NCI-H146 (cell line): ENCODE measurements around the gene AUTS2.

Source experiments
- DNase-seq: peaks from one replicate; lab custom pipeline; 2025; lab: John Stamatoyannopoulos, UW

The AUTS2 gene

DNA sequence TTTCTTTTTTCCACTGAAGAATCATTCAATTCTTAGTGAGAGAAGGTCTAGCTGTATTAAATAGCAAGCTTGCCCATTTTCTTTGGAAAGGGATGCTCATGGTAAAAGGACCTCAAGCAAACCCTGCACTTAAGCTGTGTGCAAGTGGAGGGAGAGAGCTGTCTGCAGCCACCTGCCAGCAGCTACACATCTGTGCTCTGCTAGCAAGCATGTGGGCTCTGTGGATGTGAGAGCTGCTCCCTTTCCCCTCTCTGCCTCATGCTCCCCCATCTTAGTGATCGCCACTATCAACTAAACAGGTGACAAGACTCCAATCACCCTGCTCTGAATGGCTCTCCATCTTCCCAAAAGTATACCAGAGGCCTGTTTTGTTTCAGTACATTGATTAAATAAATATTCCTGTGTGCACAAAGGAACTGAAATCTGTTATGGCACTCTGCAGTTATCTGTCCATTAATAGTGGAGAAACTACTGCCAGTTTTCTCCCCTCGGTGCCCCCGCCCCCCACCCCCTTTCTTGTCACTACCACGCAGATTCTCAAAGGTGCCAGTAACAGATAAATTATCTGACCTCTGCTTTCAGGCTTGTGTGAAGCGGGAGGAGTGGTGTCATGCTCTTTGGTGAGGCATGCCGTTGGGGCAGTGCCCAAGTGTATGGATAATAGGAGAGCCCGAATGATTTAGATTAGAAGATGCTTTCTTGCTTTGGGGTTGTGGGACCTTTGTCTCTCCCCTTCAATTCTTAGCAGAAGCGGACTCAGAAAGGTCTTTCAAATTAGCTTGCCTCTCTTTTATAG is 26.4 kb downstream of the AUTS2 start:
- DNase-seq, result no peak

DNA sequence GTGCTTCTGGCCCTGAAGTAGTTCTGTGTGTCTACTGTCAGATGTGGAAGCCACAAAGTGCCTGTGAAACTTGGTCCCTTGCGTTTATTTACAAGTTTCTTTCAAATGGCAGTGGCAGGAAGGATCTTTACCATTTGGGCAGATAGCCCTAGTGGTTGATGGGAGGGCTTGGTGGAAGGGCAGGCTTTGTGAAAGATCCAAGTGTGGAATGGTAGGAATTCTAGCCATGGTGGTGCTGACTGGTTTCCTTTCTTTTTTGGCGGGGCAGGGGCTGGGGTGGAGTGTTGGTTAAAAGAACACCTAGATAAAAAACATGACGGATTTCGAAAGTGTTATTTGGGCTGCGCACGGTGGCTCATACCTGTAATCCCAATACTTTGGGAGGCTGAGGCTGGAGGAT is 27.0 kb downstream of the AUTS2 start:
- DNase-seq, result no peak

DNA sequence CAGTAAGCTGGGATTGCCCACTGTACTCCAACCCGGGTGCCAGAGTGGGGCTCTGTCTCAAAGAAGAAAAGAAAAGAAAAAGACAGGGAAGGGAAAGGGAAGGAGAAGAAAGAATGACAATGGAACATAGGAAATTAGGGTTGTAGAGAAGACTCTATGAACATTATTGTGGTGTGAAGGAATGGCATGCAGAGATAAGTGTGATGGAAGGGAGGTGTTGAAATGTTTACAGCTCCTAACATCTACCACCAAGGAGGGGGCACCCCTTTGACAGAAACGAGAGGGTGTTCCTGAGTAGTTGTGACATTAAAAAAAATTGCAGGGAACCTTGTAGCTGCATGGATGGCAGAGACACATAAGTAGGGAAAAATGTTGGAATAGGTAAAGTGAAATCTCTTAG is 27.5 kb downstream of the AUTS2 start:
- DNase-seq, result no peak

DNA sequence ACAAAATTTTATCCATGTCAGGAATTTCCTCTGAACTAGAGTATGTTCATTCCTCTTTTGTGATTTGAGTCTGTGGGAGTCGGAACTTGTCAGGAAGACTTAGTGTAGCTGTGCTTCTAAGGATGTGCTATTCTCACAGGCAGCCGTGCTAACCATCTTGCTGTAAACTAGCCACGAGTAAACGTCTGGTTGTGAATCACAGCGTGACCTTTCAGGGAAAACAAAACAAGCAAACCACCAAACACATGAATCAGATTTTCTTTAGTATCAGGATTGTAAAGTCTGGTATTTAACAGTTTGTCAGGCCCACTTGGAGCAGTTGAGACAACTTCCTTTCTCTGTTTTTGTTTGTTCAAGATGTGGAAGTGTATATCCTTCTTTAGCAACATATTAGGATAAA is 32.0 kb downstream of the AUTS2 start:
- no peak for DNase-seq

DNA sequence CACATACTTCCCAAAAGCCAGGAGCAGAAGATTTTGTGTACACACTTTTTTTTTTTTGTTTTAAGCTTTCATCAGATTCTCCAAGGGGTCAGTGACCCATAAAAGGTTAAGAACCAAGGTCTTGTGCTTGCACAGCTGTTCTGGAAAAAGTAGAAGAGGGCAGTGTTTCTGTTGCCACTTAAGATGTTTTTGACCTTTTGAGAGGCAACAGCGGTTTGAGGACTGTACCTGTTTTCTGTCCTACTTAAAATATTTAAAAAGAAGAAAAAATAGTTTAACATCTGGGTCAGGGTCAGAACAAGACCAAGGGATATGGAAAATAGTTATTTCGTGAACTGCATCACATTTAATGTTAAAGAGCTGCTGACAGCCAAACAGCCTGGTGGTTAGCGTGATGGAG is 32.9 kb downstream of the AUTS2 start:
- no peak for DNase-seq

DNA sequence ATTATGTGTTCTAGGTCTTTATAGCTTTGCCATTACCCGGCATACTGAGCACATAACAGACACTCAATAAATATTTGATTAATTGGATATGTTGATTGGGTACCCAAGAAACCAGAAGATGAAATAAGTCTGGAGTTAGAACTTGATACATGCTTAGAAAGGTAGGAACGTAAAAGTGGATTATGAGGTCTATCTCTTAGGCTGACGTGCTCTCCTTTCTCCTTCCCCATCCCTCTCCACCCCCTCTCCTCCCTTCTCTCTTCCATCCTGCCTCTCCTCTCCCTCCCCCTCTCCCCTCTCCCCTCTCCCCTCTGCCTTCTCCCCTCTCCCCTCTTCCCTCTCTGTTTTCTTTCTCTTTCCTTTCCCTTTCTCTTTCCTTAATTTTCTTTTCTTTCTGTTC is 34.0 kb downstream of the AUTS2 start:
- DNase-seq, result no peak

DNA sequence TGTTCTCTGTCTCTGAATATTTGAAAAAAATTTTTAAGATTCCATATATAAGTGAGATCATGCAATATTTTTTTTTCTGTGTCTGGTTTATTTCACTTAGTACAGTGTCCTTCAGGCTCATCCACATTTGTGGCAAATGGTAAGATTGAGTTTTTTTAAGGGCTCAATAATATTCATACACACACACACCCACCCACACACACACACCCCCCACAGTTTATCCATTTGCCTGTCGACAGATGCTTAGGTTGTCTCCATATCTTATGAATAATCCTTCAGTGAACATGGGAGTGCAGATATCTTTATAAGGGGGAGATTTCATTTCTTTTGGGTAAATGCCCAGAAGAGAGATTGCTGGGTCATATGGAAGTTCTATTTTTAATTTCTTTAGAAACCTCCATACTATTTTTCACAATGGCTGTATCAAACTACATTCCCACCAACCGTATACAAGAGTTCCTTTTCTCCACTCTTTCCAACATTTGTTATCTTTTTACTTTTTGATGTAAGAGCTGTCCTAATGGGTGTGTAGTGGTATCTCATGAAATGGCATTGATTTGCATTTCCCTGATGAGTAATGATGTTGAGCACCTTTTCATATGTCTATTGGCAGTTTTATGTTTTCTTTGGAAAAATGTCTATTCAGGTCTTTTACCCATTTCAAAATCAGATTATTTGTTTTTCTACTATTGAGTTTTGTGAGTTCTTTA is 35.0 kb downstream of the AUTS2 start:
- no peak for DNase-seq

DNA sequence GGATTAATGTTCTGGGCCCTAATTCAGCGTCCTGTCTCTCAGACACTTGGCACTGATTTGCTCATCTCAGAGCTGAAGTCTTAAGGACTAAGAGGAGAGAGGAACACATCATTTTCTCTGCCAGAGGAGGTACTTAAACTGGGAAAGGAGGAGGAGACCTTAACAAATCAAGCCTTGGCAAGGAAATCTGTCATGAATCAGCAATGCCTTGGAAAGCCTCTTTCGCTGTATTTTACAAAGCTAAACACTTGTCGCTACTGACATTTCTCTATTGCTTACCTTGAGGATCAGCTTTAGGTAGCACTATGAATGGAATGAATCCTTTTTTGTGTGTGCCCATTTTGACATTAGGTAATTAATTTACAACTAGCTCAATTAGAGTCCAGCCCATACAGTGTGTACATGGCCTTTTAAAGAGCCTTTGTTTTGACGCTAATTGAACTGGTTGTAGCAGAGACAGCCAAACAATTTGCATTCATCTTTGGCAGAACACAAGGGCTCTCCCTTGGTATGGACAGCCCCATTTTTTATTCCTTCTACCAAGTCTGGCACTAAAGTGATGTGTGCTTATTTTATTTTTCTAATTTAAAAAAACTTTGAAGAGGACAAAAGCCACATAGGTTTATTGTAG is 37.4 kb downstream of the AUTS2 start:
- no peak for DNase-seq

DNA sequence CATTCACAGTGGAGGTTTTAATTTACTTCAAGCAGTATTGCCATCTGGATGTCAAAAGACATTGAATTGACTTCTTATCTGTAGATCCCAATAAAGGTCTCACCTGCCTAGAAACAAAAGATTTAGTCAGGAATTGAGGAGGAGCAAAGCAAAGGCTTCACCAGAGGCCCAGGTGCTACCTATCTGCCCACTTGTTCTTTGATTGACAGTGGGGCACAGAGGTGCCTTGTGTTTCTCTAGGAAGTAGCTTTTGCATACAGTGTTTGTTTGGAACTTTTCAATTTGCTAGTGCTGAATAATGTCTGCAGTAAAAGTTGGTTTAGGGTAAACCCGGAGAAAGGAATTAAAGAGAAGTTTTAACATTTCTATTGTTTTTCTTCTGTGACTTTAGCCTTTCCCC is 40.4 kb downstream of the AUTS2 start:
- DNase-seq, result peak; percentile 80

DNA sequence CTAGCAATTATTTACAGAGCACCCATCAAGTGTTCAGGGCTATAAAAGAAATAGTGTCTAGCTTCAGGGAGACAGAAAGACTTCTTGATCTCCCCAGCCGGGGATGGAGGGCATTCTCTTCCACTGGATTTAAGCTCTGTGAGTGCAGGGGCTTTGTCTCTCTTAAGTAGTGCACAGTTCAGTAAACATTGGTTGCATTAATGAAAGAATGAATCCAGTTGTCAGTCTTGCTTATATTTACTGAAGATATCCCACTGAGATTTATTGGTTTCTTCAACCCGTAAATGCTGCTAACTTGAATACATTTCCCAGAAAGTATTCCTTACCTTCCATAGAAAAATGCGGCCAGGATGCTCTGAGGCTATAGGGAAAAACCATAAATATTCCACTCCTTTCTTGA is 41.9 kb downstream of the AUTS2 start:
- DNase-seq, result peak; percentile 25

DNA sequence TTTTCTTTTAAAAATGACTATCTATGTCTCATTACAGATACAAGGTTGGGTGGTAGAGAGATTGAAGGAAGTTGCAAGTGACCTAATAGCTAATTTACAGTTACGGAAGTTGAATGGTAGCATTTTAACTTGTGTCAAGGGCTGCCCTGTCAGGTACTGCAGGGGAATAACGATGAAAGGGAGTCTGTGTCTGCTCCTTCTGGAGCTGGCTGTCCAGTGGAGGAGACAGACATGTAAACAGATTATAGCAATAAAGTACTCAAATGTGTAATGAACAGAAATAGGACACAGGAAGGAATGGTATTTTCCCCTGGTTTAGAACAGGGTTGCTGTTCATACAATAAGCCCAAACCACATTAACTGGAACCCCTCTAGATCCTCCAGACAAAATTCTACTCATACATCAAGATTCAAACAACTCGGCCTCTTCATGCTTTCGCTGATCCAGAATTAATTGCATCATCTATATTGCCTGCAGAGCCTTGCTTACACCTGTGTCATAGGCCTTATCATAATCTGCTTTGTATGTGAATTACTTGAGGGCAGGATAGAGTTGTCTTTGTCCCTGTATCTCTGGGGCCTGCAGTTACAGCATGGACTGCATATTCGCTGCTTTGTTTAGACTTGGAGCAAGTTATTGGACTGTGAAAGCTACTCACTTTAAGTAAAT is 42.8 kb downstream of the AUTS2 start:
- DNase-seq, result peak; percentile 21

DNA sequence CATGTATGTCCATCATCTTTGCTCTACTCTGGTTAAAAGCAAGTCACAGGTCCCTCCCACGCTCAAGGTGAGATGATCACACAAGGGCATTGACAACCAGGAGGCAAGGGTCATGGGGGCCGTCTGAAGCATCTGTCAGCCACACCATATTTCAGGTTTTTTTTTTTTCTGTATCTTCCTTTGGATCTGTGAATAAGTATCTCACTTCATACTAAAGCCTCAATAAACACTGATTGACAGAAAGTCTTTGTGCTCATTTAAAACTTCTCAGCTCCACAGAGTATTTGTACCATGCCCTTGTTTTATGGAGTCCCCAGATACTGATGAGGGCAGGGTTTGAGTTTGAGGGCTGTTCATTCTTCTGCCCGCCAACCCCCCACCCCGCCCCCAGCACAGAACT is 45.0 kb downstream of the AUTS2 start:
- DNase-seq, result no peak

DNA sequence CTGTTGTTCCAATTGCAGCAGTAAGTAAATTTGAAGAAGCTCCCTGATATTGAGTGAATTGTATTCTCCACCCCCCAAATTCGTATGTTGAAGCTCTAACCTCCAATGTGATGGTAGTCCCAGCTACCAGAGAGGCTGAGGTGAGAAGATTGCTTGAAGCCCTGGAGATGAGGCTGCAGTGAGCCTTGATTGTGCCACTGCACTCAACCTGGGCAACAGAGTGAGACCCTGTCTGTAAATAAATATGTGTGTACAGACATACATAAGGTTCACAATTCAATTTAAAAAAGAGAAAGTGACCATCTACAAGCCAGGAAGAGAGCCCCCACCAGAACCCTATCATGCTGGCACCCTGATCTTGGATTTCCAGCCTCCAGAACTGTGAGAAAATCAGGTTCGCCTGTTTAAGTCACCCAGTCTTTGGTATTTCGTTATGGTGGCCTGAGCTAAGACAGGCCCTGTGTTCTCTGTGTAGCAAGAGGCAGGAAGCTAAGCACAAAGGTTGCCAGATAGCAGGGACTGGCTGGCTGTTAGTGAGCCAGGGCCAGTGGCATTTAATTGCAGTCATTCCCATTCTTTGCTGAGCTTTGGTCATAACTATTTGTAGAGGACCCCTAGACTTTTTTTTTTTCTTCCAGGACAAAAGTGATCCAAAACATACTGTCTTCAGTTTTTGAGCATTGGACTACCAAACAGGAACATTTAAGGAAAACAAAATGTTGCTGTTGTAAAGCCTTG is 45.6 kb downstream of the AUTS2 start:
- DNase-seq, result no peak

DNA sequence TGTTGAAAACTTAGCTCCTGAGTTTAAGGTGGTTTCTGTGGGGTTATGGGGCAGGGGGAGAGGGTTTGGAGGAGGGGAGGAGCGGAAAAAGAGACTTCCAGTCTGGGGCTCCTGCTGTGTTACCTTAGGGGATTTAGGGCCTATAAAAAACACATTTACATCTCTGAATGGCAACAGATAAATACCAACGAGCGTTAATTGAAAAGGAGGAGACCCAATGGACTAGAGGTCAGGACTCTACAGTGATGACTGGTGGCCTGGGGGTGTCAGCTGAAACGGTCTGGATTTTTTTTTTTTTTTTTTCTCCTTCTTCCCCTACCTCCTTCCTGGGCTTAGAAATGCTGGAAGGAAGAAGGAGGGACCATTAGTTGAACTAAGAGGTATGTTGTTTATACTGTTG is 47.4 kb downstream of the AUTS2 start:
- DNase-seq, result peak; percentile 7

DNA sequence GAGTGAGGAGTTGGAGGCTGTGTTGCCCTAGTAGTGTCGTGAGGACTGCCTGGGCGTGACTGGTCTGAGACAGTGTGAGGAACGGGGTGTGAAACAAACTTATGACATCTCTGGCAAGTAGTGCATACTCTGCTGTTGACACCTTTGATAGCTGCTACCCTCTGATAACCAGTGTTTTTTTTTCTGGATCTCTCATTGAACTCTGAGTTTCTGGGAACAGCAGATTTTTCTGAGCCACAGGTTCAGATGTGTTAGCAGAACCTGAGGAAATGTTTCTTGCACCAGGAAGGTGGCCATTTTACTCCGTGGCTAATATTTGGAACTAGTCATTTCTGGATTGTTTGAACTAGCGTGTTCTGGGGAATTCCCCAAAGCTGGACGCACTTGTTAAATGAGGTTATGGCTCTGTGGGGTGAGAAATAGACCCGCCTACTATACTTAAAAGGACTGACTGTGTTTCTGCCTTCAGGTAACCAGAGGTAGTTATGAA is 52.9 kb downstream of the AUTS2 start:
- DNase-seq, result no peak

DNA sequence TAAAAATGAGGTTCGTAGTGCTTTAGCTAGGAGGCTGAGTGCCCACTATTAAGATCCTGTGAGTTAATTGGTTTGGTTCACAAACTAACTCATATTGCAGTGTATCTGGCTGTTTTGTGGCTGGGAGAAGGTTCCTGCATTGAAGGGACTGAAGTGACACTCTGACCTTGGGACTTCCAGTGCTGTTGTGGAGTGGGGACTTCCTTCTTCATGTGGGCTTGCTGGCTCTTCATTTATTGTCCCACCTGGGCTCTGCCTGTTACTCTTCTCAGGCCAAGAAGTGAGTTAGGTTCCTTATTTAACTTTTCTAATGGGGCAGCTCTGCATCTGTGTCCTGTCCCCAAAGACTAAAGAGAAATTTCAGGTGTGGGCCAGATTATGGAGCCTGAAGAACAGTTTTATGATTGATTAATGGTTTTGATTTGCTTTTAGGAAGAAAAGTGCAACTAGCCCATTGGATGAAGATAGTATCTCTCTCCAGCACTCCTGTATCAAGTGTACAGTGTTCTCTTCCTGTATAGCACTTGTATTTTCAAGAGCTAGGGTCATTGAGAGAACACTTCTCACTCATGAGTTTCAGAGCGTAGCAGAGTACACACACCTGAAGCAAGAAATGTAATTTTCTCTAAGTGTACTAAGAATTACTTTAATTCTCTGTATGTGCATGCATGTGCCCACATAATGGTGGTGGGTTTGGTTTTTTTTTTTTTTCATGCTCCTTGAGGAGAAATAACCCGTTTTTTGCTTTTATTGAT is 54.8 kb downstream of the AUTS2 start:
- DNase-seq, result no peak

DNA sequence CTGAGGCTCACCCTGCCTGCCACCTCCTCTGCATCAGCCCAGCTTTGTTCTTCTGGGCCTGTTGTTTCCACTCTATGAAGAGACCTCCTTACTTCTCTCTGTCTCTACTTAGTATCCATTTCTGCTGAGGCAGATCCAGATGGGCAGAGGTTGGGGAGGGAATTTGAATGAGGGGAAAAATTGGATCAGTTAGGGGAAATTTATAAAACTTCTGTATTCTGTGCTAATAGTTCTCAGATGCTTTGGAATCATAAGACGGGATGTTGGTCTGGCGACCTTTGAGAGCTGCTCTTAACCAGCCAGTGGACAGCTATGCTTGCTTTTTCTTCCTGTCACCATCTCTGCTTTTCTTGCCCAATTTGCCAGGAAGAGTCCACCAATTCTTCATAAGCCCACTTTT is 55.5 kb downstream of the AUTS2 start:
- DNase-seq, result no peak

DNA sequence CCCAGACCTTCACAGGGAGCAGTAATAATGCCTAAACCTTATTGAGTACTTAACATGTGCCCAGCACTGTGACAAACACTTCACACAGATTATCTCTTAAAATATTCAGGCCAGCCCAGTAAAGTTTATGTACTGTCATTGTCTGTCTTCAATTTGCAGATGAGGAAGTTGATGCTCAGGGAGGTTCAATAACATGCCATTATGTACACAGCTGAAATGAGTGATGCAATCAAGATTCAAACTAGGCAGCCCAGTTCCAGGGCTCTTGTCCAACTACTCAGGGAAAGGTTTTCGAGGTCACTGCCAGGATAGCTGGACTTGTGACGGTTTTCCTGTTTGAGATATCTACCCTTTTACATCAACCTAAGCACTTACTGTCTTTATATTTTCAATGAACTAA is 56.1 kb downstream of the AUTS2 start:
- peak; percentile 55 for DNase-seq

DNA sequence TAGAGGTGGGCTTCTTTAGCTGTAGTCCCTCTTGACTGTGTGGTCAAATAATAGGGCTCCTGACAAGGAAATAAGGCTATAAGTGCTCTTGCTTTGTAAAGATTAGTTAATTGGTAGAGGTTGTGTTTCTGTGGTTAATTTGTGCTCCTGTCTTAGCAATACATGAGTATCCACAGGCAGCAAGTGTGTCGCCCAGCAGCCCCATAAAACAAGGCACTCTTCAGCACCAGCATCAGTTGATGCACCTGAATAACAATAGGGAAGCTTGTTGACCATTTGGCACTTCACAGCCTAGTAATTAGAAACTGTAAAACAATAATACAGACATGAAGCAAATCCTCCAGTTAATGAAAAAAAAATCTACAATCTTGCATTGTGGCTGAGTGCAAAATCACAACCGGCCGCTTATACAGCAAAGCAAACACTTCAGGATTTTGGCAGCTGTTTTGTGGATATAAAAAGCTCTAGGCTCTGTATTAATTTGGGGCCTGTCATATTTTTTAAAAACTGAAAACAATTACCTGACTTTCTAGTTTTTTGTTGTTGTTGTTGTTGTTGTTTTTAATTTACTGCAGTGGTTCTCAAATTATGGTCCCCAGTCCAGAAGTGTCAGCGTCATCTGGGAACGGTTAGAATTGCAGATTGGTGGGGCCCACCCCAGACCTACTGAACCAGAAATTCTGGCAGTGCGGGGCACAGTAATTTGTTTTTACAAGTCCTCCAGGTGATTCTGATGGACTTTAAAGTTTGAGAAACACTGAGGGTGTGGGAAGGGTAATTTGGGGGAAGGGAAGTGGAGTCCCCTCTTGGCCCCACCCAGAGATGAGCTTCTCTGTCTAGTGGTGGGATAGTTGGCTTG is 56.8 kb downstream of the AUTS2 start:
- peak; percentile 18 for DNase-seq

DNA sequence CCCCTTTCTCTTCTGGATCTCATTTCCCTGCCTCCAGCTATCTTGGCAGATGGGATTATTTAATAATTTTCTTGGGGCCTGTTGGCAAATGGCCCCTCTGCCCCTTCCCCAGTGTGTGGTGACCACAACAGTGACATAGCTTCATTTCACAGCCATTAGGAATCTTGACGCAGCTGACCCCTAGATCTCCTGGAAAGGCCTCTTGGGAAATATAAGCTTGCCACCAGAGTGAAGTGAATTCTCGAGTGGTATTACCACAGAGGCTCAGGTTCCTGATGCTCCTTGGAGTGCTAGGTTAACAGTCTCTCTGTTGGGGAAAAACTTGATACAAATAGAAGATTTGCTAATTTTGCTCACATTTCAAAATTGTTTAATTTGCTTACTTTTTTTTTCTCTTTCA is 57.8 kb downstream of the AUTS2 start:
- DNase-seq, result no peak
